Smooth muscle cell (in vitro differentiated cells): Measurements from ENCODE around the gene TANC1. TPM values are rescaled to one million over a fixed set of nuclear protein-coding genes. Genes with fewer than 3 reads are reported as not detected.

Experiments used
- DNase-seq: peaks from one replicate; lab custom pipeline; 2025; ENCODE audit not compliant: unreplicated experiment; lab: John Stamatoyannopoulos, UW
- H2AFZ ChIP-seq: fragments of 200-600 bp; sonication (generic); 2 replicates; pipeline ENCODE4 v1.6.0; 2016; ENCODE audit warnings: antibody characterized with exemption, low read depth, mild to moderate bottlenecking
- H3F3A ChIP-seq: fragments of 200-600 bp; sonication (generic); 2 replicates; pipeline ENCODE4 v1.6.0; 2017; ENCODE audit warnings: antibody characterized with exemption, low read depth
- H3K27ac ChIP-seq: fragments of 200-600 bp; sonication (generic); 2 replicates; pipeline ENCODE4 v1.5.1; 2016; ENCODE audit warnings: low read depth, mild to moderate bottlenecking
- H3K27me3 ChIP-seq: fragments of 200-600 bp; sonication (generic); 2 replicates; pipeline ENCODE4 v1.6.1; 2016; ENCODE audit warnings: low read depth, mild to moderate bottlenecking
- H3K36me3 ChIP-seq: fragments of 200-600 bp; sonication (generic); 2 replicates; pipeline ENCODE4 v1.5.1; 2016; ENCODE audit warnings: low read depth
- H3K4me1 ChIP-seq: fragments of 200-600 bp; sonication (generic); 2 replicates; pipeline ENCODE4 v1.5.1; 2016; ENCODE audit warnings: low read depth
- H3K4me2 ChIP-seq: fragments of 200-600 bp; sonication (generic); 2 replicates; pipeline ENCODE4 v1.6.0; 2016; ENCODE audit warnings: mild to moderate bottlenecking
- H3K4me3 ChIP-seq: fragments of 200-600 bp; sonication (generic); 2 replicates; pipeline ENCODE4 v1.5.1; 2016; ENCODE audit warnings: mild to moderate bottlenecking
- H3K79me2 ChIP-seq: fragments of 200-600 bp; sonication (generic); 2 replicates; pipeline ENCODE4 v1.6.0; 2016; ENCODE audit warnings: low read depth, mild to moderate bottlenecking
- H3K9ac ChIP-seq: fragments of 200-600 bp; sonication (generic); 2 replicates; pipeline ENCODE4 v1.6.0; 2016; ENCODE audit warnings: low read depth
- H3K9me3 ChIP-seq: fragments of 200-600 bp; sonication (generic); replicated peaks from 2 replicates; pipeline ENCODE4 v1.5.1; 2016; ENCODE audit warnings: low read depth
- H4K20me1 ChIP-seq: fragments of 200-600 bp; sonication (generic); 2 replicates; pipeline ENCODE4 v1.6.0; 2016; ENCODE audit warnings: low read depth
- CTCF ChIP-seq: fragments of 200-600 bp; sonication (generic); IDR thresholded peaks from 2 replicates; pipeline ENCODE4 v1.5.1; 2017; ENCODE audit warnings: borderline replicate concordance, mild to moderate bottlenecking, antibody characterized with exemption; ENCODE audit not compliant: insufficient read depth, poor library complexity, severe bottlenecking
- WGBS: methylation state at CpG from one replicate; pipeline ENCODE4 v1.1.7; 2016; ENCODE audit warnings: low lambda C conversion rate; 5-methylcytosine and 5-hydroxymethylcytosine counted together
- polyA plus RNA-seq: library from polyadenylated mRNA; unstranded; fragments of >200 nt; fragmentation: Nextera tagmentation; extraction: Ambion mirVana; gene quantifications from 2 replicates; pipeline ENCODE4 v1.2.1, GENCODE V29; 2016
- total RNA-seq: library from RNA; depleted of rRNA; stranded (reverse); fragments of >200 nt; gene quantifications from 2 replicates; pipeline ENCODE4 v1.2.3, GENCODE V29; 2014

TANC1 gene
- total and polyA plus RNA-seq, 2 experiments from 2014 or later: 9.1 to 30.8 TPM

DNA sequence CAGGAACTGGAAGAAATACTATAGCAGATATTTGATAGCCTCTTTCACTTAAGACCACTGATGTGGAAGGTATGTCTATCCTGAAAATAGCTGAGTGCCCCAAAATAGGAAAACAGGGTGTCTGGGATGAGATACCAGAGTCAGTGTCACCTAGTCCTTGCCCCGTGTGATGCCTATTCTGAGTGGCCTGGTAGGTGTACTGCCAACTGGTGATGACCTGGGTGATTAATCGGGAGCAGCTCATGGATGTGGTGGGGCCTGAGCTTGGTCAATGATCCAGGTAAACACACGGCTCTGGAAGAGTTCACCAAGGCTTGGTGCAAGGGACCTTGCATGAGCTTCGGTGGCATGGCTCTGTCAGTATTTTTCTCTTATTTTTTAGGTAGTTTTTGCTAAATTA is 95.2 kb downstream of the TANC1 start:
- Histone ChIP-seq H3K4me1 (peaks cover 30% of the 10 kb centered on the region), H3K27me3 (no peaks in the 10 kb centered on the region), H3K4me3 (no peak overlapping the region), H3F3A (no peaks in the 10 kb centered on the region), H3K36me3 (no peaks in the 10 kb centered on the region), H4K20me1 (peaks cover 3% of the 10 kb centered on the region), H3K4me2 (no peak overlapping the region), H3K79me2 (peaks cover 22% of the 10 kb centered on the region), H3K27ac (no peak overlapping the region), H3K9me3 (no peaks in the 10 kb centered on the region), H2AFZ (no peak overlapping the region), H3K9ac (no peak overlapping the region)
- WGBS: 93% methylated on average over 4 of the region's 4 CpGs
- DNase-seq: no peak
- no peak for TF ChIP-seq CTCF

DNA sequence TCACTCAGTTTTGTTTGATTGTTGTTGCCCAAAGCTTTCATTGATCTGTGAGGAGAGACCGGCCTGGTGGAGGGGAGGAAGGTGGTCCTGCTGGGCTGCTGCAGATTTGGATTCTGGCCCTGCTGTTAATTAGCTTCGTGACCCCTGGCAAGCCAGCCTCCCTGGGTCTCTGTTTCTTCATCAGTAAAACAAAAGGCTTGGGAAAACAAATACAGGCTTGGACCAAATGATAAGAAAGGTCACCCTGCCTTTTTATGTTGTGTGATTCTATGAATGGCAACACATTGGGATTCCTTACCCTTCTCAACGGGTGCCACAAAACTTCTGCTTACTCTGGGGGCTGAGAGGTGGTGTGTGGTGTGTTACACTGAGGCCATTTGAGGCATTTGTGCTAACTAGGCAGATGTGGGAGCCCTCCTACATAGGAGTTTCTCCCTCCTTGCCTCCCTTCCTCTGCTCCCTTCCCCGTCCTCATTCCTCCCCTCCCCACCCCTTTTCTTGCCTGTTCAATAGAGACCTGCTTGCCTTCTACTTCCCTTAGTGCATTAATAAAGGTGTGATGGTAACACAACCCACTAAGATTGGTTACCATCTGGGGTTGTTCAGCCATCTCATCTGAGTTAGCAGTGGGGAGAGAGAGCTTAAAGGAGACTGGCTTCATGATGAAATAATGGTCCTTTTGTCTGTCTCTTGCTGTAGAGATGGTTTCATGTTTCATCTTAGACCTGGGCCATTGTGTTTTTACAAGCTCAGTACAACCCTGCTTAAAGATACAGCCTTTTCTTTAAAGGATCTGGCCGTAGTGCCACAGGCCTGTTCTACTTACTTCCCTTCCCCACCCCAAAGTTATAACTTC is 96.2 kb downstream of the TANC1 start:
- Histone ChIP-seq H3K27ac (no peak overlapping the region), H2AFZ (no peak overlapping the region), H3K27me3 (no peaks in the 10 kb centered on the region), H3K9ac (no peak overlapping the region), H3K4me1 (peaks cover 36% of the 10 kb centered on the region), H3K4me3 (no peak overlapping the region), H3K9me3 (no peaks in the 10 kb centered on the region), H3F3A (no peaks in the 10 kb centered on the region), H3K36me3 (no peaks in the 10 kb centered on the region), H3K4me2 (peak overlapping the region; percentile 3), H4K20me1 (peaks cover 3% of the 10 kb centered on the region), H3K79me2 (peaks cover 21% of the 10 kb centered on the region)
- TF ChIP-seq CTCF: no peak
- 42% methylated on average over 4 of the region's 5 CpGs for WGBS
- DNase-seq: no peak

- Histone ChIP-seq H3K27me3 (no peaks in the 10 kb centered on the region), H3K36me3 (no peaks in the 10 kb centered on the region), H2AFZ (no peak overlapping the region), H3K4me2 (peak overlapping the region; percentile 3), H3K9ac (no peak overlapping the region), H3K27ac (peak overlapping the region; percentile 14), H3K4me3 (no peak overlapping the region), H4K20me1 (no peaks in the 10 kb centered on the region), H3F3A (no peaks in the 10 kb centered on the region), H3K79me2 (peaks cover 20% of the 10 kb centered on the region), H3K9me3 (no peaks in the 10 kb centered on the region), H3K4me1 (peaks cover 36% of the 10 kb centered on the region)
- 70% methylated on average over 1 of the region's 1 CpG for WGBS
- TF ChIP-seq CTCF: no peak
- DNase-seq: no peak
These were observed 96.9 kb downstream of the TANC1 start for GRCh38 chr2:159065313-159065712.

DNA sequence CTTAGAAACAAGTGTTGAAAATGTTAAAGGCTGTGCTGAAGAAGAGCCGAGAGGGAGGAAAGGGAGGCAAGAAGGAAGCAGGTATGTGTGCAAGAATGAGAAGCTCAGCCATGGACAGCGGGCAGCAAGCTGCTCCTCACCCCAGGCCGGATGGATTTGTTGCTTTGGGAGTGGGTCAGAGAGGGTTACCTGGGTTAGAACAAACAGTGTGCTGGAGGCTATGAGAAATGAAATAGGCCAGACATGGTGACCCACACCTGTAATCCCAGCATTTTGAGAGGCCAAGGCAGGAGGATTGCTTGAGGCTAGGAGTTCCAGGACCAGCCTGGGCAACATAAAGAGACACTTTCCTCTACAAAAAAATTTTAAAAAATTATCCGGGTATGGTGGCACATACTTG is 97.5 kb downstream of the TANC1 start:
- H4K20me1 ChIP-seq: no peaks in the 10 kb centered on the region
- H3K4me3 ChIP-seq: no peak overlapping the region
- no peaks in the 10 kb centered on the region for H3K9me3 ChIP-seq
- no peak for TF ChIP-seq CTCF
- H2AFZ ChIP-seq: no peak overlapping the region
- no peaks in the 10 kb centered on the region for H3K36me3 ChIP-seq
- no peak overlapping the region for H3K9ac ChIP-seq
- peaks cover 36% of the 10 kb centered on the region for H3K4me1 ChIP-seq
- peaks cover 15% of the 10 kb centered on the region for H3K79me2 ChIP-seq
- DNase-seq: no peak
- H3K27me3 ChIP-seq: no peaks in the 10 kb centered on the region
- H3K27ac ChIP-seq: peak overlapping the region; percentile 14
- H3F3A ChIP-seq: peaks cover 3% of the 10 kb centered on the region
- WGBS: 80% methylated on average over 4 of the region's 4 CpGs
- no peak overlapping the region for H3K4me2 ChIP-seq
